Left hindlimb (tissue), 1 donor: ENCODE measurements around the gene KLHDC2.
"Not testable (repeated sequence)": the region's sequence is repeated elsewhere in the genome, so short reads cannot be mapped to it uniquely, and the experiment has no call there.

Experiments used
- DNase-seq: peaks from one replicate; pipeline ENCODE4 v3.0.0-alpha.2; 2018

The KLHDC2 gene, protein sequence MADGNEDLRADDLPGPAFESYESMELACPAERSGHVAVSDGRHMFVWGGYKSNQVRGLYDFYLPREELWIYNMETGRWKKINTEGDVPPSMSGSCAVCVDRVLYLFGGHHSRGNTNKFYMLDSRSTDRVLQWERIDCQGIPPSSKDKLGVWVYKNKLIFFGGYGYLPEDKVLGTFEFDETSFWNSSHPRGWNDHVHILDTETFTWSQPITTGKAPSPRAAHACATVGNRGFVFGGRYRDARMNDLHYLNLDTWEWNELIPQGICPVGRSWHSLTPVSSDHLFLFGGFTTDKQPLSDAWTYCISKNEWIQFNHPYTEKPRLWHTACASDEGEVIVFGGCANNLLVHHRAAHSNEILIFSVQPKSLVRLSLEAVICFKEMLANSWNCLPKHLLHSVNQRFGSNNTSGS

DNA sequence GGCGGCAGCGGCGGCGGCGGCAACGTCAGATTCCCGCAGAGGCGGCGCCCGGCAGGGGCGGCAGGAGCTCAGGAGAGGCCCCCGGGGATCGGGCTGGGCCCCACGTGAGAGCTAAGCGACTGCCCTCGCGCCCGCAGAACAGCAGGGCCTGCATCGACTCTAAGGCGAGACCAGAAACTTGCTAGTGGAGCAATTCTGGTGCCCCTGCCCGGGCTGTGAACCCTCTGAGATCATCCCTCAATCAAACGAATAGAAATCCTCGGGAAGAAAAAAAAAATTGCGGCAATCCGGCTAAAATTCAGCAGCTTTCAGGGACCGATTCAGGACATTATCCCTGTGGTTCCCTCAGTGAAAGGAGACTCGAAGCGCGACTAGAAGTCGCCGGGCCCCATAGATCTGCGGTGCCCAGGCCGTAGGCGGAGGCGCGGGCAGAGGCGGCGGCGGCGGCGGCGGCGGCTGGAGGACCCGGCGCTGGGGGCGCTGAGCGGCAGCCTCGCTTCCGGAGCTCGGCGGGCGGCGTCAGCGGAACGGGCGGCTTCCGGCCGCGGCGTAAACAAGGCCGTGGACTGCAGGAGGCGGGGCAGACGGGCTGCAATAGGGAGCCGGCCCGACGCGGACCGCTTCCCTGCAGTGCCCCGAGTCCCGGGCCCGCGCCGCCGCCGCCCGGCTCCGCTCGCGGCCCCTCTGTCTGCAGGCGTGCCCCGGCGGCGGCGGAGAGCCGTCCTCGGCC is at the start of gene KLHDC2:
KLHDC2 (plus strand) TSS at position 583 of the 730 bp plus-strand sequence. CDS start 316 bp downstream, outside the sequence.
- DNase-seq: peak; percentile 93

DNA sequence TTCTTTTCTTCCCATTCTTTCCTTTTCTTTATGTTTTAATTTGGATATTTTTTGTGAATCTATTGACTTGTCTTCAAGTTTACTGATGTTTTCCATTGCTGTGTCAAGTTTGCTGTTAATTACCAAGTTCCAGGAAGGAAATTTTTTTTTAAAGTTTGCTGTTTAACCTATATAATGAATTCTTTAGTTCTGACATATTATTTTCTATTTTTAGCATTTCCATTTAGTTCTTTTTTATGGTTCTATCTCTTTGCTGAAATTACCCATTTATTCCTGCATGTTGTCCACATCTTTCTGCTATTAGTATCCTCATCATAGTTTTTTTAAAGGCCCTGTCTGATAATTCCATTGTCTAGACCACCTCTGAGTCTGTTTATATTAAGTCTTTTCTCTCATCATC is 47.2 kb upstream of the KLHDC2 start:
- DNase-seq: no peak

DNA sequence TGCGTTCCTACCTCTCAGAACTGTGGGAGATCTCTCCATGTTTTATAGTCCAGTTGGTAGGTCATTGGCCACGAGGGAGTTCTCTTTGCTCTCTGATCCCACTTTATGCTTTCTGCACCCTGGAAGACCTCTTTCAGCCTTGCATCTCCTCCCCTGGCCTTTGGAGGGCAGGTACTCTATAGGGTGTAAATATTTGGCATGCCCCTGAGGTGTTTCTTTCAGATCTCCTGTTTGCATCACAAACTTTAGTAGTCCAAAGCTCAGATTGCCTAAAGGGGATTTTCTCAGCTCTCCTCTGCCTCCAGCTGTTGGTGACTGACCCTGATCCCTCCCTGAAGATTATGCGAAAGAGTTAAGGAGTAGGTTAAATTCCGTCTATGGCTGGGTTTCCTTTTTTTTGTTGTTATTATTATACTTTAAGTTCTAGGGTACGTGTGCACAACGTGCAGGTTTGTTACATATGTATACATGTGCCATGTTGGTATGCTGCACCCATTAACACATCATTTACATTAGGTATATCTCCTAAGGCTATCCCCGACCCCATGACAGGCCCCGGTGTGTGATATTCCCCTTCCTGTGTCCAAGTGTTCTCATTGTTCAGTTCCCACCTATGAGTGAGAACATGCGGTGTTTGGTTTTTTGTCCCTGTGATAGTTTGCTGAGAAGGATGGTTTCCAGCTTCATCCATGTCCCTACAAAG is 46.1 kb upstream of the KLHDC2 start:
- not testable (repeated sequence) for DNase-seq

DNA sequence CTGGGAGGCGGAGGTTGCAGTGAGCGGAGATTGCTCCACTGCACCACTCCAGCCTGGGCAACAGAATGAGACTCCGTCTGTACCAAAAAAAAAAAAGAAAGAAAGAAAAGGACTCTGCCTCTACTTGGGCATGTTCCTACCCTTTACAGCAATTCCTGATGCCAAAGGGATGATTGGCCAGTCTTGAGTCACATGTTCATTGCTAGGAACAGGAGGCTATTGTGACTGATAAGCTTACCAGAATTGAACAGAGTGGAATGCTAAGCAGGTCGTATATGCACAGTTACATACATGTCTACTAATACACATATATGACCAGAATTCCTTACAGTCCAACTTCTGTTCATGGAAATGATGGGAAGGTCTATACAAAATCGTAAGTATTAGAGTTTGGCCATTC is 40.8 kb upstream of the KLHDC2 start:
- no peak for DNase-seq

DNA sequence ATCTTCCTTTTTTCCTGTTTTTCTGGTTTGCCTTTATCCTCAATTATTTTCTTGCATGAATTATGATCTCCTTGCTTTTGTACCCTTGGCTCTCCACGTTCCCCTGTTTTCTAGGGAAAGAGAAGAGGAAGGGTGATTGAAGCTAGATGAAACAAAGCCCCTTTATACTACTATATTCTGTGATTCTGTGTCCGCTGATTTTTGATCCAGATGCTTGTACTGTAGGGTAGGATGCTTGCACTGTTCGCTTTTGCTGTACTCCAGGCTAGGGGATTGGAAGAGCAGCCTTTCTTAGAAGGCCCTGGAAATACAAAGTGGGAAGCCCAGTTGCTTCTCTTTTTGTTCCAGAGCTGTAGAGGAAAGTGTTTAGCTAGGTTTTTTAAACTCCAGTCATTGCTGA is 35.1 kb upstream of the KLHDC2 start:
- no peak for DNase-seq

DNA sequence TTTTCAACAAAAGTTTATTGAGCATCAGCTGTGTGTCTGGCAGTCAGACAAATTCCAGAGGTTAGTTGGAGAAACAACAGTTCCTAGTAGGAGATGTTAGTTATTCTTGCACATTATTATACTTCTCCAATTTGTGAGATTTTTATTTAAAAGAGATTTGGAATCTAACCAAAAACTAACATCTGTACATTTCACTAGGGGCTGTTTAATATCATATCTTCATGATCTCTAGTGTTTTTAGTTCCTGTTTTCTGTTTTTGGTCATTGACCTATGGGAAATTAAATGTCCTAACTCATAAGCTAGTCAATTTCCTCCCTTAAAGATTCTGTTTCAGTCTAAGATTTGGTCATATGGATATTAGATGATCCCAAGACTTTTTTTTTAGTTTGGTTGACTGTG is 34.1 kb upstream of the KLHDC2 start:
- no peak for DNase-seq

DNA sequence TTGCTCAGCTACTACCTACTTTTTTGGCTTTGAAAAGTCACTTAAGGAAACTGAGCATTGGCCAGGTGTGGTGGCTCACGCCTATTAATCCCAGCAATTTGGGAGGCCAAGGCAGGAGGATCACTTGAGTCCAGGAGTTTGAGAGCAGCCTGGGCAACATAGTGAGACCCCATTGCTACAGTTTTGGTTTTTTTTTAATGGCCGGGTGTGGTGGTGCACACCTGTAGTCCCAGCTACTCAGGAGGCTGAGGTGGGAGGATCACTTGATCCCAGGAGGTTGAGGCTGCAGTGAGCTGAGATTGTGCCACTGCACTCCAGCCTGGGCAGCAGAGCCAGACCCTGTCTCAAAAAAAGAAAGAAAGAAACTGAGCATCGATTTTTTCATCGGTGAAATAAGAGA is 32.3 kb upstream of the KLHDC2 start:
- not testable (repeated sequence) for DNase-seq

DNA sequence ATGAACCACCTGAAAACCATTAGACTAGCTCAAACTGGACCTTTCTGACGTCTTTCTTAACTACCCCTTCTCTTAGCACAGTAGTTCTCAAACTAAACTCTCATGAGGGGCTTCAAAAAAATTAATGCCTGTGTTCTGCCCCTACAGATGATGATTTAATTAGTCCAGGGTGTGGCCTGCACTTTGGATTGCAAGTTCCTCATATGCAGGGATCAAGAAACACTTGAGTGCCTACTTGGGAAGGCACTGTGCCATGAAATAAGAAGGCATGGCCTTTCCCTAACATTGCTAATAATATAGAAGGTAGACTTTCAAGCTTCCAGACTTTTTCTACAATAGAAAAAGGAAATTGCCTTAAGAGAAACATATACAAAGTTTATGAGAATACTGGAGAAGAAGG is 22.8 kb upstream of the KLHDC2 start:
- DNase-seq: no peak

DNA sequence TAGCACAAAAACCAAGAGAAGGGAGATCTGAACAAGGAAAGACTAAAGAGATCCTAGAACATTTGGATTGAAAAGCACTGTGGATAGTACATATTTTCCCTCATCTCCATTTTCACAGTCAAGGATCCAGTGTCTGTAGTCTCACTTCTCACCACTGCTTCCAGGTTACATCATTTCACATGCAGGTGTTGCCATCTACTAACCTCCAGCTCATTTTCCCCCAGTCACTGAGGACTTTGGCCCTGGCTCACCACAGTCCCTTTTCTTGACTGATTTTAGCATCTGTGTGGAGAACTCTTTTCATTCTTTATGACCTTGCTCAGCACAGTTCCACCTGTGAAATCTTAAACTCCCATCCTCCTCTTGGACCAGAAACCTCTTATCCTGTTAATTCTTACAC is 21.5 kb upstream of the KLHDC2 start:
- DNase-seq: not testable (repeated sequence)

DNA sequence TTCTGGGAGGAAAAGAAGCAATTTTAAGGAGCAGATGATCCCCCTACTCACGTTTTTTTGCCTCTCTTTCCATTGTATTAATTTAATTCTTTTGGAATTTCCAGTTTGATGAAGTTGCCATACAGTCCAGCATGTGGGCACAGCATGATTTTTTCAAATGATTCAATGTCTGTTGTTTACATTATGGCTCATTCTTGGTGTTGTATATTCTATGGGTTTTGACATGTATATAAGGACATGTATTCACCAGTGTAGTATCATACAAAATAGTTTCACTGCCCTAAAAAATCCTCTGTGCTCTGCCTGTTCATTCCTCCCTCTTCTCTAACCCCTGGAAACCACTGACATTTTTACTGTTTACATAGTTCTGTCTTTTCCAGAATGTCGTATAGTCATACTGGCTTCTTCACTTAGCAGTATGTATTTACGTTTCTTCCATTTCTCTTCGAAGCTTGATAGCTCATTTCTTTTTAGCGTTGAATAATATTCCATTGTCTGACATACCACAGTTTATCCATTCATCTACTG is 13.3 kb upstream of the KLHDC2 start:
- DNase-seq: no peak

DNA sequence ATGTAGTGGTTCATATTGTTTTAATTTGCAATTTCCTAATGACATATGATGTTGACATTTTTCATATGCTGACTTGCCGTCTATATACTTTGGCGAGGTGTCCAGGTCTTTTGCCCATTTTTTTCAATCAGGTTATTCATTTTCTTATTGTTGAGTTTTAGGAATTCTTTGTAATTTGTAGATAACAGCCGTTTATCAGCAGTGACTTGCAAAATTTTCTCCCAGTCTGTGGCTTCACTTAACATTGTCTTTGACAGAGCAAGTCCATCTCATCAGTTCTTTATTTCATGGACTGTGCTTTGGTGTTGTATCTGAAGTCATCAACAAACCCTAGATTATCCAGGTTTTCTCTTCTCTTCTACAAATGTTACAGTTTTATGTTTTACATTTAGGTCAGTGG is 12.6 kb upstream of the KLHDC2 start:
- DNase-seq: no peak

DNA sequence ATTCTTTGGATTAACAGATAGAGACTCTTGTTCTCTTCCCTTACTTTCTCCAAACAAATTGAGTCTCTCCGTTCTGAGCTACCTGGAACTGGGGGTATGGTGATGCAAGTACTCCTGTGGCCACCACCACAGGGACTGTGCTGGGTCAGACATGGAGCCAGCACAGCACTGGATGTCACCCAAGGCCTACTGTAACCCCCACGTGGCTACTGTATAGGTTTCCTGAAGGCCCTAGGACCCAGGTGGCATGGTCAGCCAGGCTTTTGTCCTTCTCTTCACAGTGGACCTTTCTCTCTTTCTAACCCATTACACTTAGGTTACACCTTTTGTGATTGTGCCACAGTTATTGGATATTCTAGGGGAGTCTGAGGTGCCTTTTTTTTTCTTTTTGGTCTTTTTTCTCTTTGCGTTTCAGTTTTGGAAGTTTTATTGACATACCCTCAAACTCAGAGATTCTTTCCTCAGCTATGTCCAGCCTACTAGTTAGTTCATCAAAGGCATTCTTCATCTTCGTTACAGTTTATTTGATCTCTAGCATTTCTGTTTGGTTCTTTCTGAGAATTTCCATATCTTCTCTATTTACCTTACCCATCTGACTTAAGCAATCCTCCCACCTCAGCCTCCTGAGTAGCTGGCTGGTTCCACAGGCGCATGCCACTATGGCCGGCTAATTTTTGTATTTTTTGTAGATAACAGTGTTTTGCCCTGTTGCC is 6.0 kb upstream of the KLHDC2 start:
- DNase-seq: no peak

DNA sequence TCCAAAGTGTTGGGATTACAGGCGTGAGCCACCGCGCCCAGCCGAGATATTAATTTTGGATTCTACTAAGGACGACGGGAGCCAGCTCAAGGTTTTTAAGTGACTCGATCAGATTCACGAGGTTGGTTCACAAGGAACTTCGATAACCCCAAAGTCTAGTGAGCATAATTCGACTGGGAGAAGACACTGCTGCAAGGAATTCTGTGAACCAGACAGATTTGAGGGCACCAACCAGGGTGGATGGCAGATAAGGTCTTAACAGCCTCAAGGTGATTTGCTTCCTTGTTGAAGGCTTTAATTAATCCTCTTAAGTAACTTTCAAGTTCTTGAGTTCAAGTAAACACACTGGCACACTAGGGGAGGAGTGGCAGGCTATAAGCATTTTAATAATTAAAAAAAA is 1.1 kb upstream of the KLHDC2 start:
- DNase-seq: no peak

DNA sequence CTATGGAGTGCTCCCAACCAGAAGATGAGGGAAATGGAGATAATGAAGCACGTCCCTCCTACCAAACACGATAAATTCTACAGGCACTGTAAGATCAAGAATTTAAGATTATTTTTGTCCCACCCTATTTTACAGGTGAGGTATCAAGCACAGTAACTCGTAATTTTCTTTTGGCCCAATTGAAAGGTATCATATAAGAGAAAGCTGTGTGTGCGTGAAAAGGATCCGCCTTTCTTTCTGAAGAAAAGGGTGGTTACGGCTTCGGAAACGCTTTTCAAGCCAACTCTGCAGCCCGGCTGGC is 733 bp upstream of the KLHDC2 start:
- no peak for DNase-seq

DNA sequence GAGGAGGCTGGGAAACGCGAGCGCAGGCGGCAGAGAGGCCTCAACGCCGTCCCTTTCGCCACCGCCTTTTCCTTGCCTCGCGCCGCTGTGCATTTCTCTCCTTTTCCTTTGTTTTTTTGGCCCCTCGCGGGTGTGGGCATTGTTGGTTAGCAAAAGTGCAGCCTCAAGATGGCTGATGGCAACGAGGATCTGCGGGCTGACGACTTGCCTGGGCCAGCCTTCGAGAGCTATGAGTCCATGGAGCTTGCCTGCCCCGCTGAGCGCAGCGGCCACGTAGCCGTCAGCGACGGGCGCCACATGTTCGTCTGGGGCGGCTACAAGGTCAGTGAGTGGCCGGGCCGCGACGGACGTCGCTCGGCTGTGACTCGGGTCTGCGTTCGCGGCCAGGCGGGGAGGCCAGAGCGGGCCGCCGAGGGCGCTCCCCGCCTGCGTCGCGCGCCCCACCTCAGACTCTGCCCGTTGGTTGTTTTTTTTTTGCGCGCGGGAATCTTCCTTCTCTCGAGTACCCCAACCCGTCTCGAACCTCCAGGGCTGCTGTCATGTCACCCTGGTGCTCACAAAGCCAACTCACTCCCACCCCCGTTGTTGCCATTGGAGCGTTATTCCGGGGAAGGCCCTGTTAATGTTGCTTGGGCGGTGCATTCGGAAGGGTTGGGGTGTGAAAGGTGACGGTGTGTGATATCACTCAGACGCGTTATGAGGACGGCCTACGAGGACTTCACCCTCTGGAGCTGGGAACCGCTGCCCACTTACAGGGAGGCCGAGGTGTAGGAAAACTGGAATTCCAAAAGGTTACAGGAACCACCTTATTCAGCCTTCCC is 558 bp downstream of the KLHDC2 start:
- DNase-seq: peak; percentile 66

DNA sequence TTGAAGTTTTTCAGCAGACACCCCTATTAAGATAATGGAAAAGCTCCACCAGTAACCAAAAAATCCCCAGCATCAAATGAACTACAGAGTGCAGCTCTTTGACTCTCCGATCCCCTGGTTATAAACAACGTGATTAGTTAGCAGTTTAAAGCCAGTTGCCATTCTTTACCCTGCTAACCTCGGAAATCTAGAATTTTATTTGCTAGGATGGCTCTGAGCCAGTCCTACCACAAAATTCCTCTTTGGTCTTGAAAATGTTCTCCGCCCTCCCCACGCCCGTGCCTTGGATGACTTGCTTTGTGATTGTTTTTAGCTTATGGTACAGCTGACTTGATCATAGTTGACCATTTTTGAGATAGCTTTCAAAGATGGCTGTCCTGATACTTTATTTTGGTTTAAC is 1.2 kb downstream of the KLHDC2 start:
- peak; percentile 44 for DNase-seq

DNA sequence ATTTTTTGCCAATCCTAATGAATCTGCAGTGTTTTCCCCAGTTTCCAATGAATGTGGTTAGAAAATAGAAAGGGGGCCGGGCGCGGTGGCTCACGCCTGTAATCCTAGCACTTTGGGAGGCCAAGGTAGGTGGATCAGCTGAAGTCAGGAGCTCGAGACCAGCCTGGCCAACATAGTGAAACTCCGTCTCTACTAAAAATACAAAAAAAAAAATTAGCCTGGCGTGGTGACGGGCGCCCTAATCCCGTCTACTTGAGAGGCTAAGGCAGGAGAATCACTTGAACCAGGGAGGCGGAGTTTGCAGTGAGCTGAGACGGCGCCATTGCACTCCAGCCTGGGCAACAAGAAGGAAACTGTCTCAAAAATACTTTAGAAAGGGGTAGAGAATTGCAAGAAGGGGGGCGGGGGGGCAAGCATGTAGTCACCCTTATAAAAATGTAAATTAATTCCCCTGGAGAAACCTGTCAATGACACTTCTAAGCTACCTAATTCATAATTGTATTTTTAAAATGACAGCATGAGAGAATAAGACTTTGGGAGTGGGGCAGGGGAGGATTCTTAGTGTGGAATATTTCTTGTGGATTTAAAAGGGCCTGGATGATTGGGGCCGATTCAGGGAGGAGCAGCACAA is 1.7 kb downstream of the KLHDC2 start:
- DNase-seq: no peak

DNA sequence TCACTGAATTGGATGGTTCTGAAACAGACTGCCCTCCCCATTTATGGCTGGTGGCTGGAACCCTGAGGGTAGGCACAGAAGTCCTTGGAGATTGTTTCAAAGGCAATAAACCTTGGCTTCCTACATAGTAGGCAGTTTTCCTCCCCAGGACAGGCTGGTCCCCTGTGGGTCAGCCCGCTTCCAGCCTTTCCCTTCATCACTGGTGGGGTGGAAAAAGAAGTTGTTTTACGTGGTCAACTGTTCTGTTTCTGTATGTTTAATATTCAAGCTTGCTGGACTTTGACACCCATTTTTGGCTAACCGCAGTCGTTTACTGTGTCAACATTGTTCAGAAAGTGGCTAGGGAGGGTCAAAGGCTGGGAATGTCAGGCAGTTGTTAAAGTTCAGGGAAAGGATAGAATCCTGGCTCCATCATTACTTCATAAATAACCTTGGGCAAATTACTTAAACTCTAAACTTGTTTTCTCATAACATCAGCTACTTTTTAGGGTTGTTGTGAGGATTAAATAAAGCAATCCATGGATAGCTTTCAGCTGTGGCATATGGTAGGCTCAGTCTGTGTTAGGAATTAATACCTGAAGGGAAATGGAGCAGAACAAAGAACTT is 2.4 kb downstream of the KLHDC2 start:
- DNase-seq: no peak

DNA sequence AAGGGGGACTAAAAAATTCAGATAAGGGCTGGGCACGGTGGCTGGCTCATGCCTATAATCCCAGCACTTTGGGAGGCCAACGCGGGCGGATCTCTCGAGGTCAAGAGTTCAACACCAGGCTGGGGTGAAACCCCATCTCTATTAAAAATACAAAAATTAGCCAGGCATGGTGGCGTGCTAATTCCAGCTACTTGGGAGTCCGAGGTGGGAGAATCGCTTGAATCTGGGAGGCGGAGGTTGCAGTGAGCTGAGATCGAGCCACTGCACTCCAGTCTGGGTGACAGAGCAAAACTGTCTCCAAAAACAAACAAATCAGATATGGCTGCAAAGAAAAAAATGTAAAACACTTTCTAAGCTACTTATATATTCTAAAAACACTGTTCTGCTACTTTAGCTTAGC is 3.7 kb downstream of the KLHDC2 start:
- not testable (repeated sequence) for DNase-seq

DNA sequence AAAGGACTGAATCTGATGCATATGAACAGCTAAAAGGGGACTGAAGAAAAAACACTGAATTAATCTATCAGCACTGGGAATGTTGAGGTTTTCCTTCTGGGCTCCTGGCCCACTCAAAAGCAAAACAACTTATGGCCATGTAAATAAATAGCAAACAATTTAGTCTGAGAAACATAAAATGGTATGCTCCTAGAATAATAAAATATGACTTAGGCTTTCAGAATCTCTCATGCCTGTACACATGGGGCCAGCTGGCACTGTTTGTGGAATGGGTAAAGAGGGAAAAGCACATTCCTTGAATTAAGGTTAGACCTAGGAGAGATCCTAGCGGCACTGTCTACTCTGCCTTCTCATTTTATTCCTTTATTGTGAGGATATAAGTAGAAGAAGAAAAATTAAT is 6.2 kb downstream of the KLHDC2 start:
- DNase-seq: no peak

DNA sequence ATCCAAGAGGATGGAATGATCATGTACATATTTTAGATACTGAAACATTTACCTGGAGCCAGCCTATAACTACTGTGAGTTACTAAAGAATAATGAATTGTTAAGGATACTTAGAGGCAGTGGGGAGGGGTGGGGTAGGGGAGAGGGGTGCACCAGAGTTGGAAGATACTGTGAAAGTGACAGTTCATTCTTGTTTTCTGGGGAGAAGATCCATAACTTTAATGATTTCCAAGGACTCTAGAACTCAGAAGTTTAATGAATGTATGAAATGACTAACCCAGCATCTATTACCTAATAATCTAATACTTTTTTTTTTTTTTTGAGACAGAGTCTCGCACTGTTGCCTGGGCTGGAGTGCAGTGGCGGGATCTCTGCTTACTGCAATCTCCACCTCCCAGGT is 10.5 kb downstream of the KLHDC2 start:
- DNase-seq: no peak
